GM21576 (cell line): ENCODE measurements around the gene TINCR.
"Not testable (repeated sequence)": the region's sequence is repeated elsewhere in the genome, so short reads cannot be mapped to it uniquely, and the experiment has no call there.

Source experiments
- ATAC-seq: cut with Tn5 transposase; IDR thresholded peaks from one replicate; pipeline ENCODE4 v1.9.1; 2021; ENCODE audit warnings: mild to moderate bottlenecking, moderate library complexity; ENCODE audit not compliant: unreplicated experiment

Gene TINCR

GRCh38 chr19:5561559-5561958 lies 6.2 kb downstream of the TINCR start:
- ATAC-seq, result no peak

- no peak for ATAC-seq
Observed at GRCh38 chr19:5560156-5560555, 7.6 kb downstream of the TINCR start.

GRCh38 chr19:5559804-5560133 lies 8.0 kb downstream of the TINCR start:
- ATAC-seq, result no peak

- ATAC-seq, result no peak
Observed at GRCh38 chr19:5558101-5558621, 9.6 kb downstream of the TINCR start.

- ATAC-seq, result no peak
Observed at GRCh38 chr19:5557691-5558090, 10.1 kb downstream of the TINCR start.

GRCh38 chr19:5554828-5555227 lies 12.9 kb downstream of the TINCR start:
- no peak for ATAC-seq

- no peak for ATAC-seq
Observed at GRCh38 chr19:5553892-5554291, 13.9 kb downstream of the TINCR start.

GRCh38 chr19:5547881-5548280 lies 19.9 kb downstream of the TINCR start:
- ATAC-seq, result no peak

- ATAC-seq, result no peak
Observed at GRCh38 chr19:5545984-5546383, 21.8 kb downstream of the TINCR start.

GRCh38 chr19:5545051-5545450 lies 22.7 kb downstream of the TINCR start:
- ATAC-seq, result no peak

- no peak for ATAC-seq
Observed at GRCh38 chr19:5542665-5543064, 25.1 kb downstream of the TINCR start.

GRCh38 chr19:5541456-5541855 lies 26.3 kb downstream of the TINCR start:
- no peak for ATAC-seq

- ATAC-seq, result no peak
Observed at GRCh38 chr19:5540208-5540607, 27.5 kb downstream of the TINCR start.

- ATAC-seq, result no peak
Observed at GRCh38 chr19:5537870-5538269, 29.9 kb downstream of the TINCR start.

GRCh38 chr19:5536982-5537579 lies 30.7 kb downstream of the TINCR start:
- ATAC-seq, result not testable (repeated sequence)

- no peak for ATAC-seq
Observed at GRCh38 chr19:5536337-5536894, 31.3 kb downstream of the TINCR start.

- no peak for ATAC-seq
Observed at GRCh38 chr19:5534787-5535586, 32.8 kb downstream of the TINCR start.

- no peak for ATAC-seq
Observed at GRCh38 chr19:5533257-5533656, 34.5 kb downstream of the TINCR start.

- no peak for ATAC-seq
Observed at GRCh38 chr19:5530701-5531100, 37.1 kb downstream of the TINCR start.

- ATAC-seq, result no peak
Observed at GRCh38 chr19:5526691-5527090, 41.1 kb downstream of the TINCR start.

GRCh38 chr19:5524081-5524480 lies 43.7 kb downstream of the TINCR start:
- ATAC-seq, result no peak

- ATAC-seq, result no peak
Observed at GRCh38 chr19:5522106-5522505, 45.6 kb downstream of the TINCR start.
